Ureter (tissue), 1 donor: Measurements from ENCODE around the gene ANKRD27. TPM values are rescaled to one million over a fixed set of nuclear protein-coding genes. Genes with fewer than 3 reads are reported as not detected.
A peak's percentile ranks its signal among the peaks of the same experiment; 100 is the strongest.
"Not testable (repeated sequence)": the region's sequence is repeated elsewhere in the genome, so short reads cannot be mapped to it uniquely, and the experiment has no call there.

Source experiments
- DNase-seq: peaks from one replicate; pipeline ENCODE4 v3.0.0-alpha.2; 2020; ENCODE audit warnings: low spot score
- total RNA-seq: library from RNA; stranded (reverse); gene quantifications from one replicate; pipeline ENCODE4 v1.2.4, GENCODE V29; 2023
- donor health status: DM: yes; HTN: yes; CAD: no.

ANKRD27 gene
- total RNA-seq, 1 donor from 2014 or later = 53.7 TPM

GRCh38 chr19:32605544-32605943, 69.4 kb downstream of the ANKRD27 start:
- DNase-seq = no peak

- no peak for DNase-seq
These were observed 71.0 kb downstream of the ANKRD27 start for GRCh38 chr19:32603961-32604360.

GRCh38 chr19:32599736-32600157, 75.2 kb downstream of the ANKRD27 start:
- DNase-seq = no peak

GRCh38 chr19:32599258-32599657, 75.7 kb downstream of the ANKRD27 start:
- no peak for DNase-seq

GRCh38 chr19:32598022-32598421, 77.0 kb downstream of the ANKRD27 start:
- no peak for DNase-seq

GRCh38 chr19:32595491-32595890, 79.5 kb downstream of the ANKRD27 start:
- DNase-seq = no peak

GRCh38 chr19:32594021-32594420, 81.0 kb downstream of the ANKRD27 start:
- no peak for DNase-seq

- DNase-seq = not testable (repeated sequence)
These were observed 87.1 kb downstream of the ANKRD27 start for GRCh38 chr19:32587747-32588504.

GRCh38 chr19:32581705-32582179, 93.2 kb downstream of the ANKRD27 start:
- no peak for DNase-seq

- peak; percentile 97 for DNase-seq
These were observed 93.9 kb downstream of the ANKRD27 start, which contains the start of gene PDCD5 for GRCh38 chr19:32580901-32581704. Gene PDCD5, plus strand, starts transcription at chr19:32581190. Its CDS starts 72 bp downstream, at chr19:32581262.

GRCh38 chr19:32580353-32580900, 94.6 kb downstream of the ANKRD27 start:
- DNase-seq = no peak

GRCh38 chr19:32576790-32577189, 98.2 kb downstream of the ANKRD27 start:
- no peak for DNase-seq

GRCh38 chr19:32573492-32573794, 101.5 kb downstream of the ANKRD27 start:
- DNase-seq = no peak

- not testable (repeated sequence) for DNase-seq
These were observed 102.1 kb downstream of the ANKRD27 start for GRCh38 chr19:32572700-32573491.

- not testable (repeated sequence) for DNase-seq
These were observed 103.4 kb downstream of the ANKRD27 start for GRCh38 chr19:32571471-32572075.

GRCh38 chr19:32570081-32570785, 104.7 kb downstream of the ANKRD27 start:
- peak; percentile 56 for DNase-seq

GRCh38 chr19:32567486-32567885, 107.5 kb downstream of the ANKRD27 start:
- no peak for DNase-seq

GRCh38 chr19:32566246-32566830, 108.6 kb downstream of the ANKRD27 start:
- DNase-seq = peak; percentile 9

- DNase-seq = no peak
These were observed 111.2 kb downstream of the ANKRD27 start for GRCh38 chr19:32563761-32564160.

- no peak for DNase-seq
These were observed 116.3 kb downstream of the ANKRD27 start for GRCh38 chr19:32558607-32559228.
